GM19240 (cell line): ENCODE data around the gene VPS51.
"Not testable (repeated sequence)": the region's sequence is repeated elsewhere in the genome, so short reads cannot be mapped to it uniquely, and the experiment has no call there.

ENCODE experiments used
- DNase-seq: peaks from one replicate; pipeline ENCODE4 v3.0.0; 2011; ENCODE audit warnings: low spot score; ENCODE audit not compliant: insufficient read length

The VPS51 gene

GRCh38 chr11:65133724-65134123 lies 37.7 kb downstream of the VPS51 start:
- no peak for DNase-seq

GRCh38 chr11:65134240-65134951 lies 38.4 kb downstream of the VPS51 start, which contains the start of gene SYVN1:
Gene SYVN1, minus strand, starts transcription at chr11:65134519. Its CDS starts 918 bp downstream, at chr11:65133601.
- peak; percentile 75 for DNase-seq

DNA sequence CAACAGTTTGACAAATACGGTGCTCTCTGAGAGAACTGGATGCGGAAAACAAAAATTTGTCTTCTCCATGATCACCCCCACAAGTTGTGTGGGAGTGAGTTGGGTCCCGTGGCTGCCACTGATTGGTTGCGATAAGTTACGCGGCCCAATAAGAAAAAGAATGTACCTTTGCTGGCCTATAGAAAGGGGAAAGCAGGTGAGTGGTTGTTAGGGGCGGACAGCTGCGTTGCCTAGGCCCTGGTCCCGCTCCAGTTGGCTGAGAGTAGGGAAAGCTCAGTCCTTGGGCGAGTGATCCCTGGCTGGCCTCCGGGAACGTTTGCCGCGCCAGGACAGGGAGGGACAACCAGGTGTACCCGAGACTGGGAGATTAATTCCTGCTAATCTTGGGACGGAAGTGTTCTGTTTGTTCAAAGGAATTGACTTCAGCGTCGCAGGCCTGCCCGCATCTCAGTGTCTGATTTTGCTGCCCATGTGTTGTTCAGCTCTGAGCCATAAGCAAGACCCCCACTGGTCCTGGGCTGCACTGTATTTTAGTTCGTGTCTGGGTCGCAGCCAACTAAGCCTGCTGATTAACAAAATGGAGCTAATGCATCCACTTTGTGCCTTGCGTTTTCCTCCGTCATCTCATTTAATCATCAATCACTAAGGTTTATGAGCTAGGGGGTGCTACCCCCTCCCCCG lies 39.1 kb downstream of the VPS51 start:
- DNase-seq, result peak; percentile 83

GRCh38 chr11:65135633-65136145 lies 39.7 kb downstream of the VPS51 start:
- no peak for DNase-seq

DNA sequence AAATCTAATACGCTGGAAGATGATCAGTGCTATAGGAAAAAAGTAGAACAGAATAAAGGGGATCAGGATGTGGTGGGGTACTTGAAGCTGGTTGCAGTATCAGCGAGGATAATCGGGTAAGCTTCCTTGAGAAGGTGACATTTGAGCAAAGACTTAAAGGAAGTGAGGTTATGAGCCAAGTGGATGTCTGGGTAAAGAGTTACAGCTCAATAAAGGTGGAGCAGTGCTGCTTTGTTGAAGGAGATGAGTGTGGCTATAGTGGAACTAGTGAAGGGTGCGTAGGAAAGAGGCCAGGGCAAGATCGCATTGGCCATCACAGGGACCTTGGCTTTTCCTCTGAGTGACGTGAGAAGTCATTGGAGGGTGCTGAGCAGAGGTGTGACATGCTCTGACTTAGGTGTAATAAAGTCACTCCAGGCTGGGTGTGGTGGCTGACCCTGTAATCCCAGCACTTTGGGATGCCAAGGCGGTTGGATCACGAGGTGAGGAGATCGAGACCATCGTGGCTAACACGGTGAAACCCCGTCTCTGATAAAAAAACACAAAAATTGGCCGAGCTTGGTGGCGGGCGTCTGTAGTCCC lies 40.6 kb downstream of the VPS51 start:
- no peak for DNase-seq

DNA sequence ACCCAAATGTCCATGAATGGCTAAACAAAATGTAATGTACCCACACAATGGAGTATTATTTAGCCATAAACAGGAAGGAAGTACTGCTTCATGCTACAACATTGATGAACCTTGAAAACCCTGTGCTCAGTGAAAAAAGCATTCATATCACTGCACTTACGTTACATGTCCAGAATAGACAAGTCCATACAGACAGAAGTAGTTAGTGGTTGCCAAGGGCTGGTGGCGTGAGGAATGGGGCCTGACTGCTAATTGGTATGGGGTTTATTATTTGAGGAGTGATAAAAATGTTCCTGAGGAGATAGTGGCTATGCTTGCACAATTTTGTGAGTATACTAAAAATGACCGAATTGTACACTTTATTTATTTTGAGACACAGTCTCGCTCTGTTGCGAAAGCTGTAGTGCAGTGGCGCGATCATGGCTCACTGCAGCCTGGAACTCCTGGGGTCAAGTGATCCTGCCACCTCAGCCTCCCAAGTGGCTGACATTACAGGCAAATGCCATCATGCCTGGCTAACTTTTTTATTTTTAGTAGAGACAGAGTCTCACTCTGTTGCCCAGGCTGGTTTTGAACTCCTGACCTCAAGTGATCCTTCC lies 46.0 kb downstream of the VPS51 start:
- DNase-seq, result no peak

- no peak for DNase-seq
Observed at GRCh38 chr11:65147352-65148075, 51.5 kb downstream of the VPS51 start.

DNA sequence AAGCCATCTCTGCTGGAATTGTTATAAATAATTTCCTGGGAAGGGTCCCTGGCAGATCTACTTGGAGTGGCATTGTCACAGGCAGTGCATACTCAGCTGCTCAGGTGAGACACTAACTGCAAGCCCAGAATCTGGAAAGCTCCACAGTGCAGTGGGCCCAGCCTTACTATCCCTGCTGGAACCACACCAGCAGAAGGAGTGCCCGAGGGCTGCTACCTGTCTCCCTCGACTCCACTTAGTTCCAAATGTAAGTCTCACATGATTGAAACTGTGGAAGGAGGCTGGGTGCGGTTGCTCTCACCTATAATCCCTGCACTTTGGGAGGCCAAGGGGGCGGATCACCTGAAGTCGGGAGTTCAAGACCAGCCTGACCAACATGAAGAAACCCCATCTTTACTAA lies 52.6 kb downstream of the VPS51 start:
- no peak for DNase-seq

GRCh38 chr11:65150131-65150508 lies 54.1 kb downstream of the VPS51 start:
- DNase-seq, result not testable (repeated sequence)

DNA sequence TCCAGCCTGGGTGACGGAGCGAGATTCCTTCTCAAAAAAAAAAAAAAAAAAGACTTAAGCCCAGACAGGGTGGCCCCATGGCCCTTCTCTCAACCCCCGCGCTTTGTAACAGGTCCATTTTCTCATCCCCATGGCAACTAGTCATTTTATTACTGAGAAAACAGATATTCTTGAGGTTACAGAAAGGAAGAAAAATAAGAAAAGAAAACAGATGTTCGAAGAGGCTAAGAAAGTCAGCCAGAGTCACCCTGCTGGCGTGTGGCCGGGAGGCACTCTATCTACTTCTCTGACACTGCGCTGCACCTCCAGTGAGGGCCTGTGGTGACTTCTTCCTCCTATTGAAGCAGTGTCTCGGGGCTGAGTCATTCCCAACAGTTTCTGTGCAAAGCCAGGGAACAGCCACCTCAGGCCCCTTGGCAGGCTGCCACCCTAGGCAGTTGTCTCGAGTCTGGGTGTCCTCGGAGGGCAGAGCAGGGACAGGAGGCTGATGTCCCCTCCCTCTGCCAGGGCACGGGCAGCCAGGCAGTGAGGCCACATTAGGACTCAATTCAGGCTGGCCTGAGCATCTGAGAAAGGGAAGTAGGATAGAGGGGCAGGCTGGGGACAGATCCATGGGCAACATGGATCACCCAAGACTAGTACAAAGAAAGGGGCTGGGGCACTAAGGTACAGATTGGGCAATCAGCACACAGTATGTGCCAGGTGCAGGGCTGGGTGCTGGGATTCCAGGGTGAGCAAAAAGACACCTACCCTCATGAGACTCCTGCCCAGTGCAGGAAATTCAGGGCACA lies 54.7 kb downstream of the VPS51 start:
- DNase-seq, result no peak

DNA sequence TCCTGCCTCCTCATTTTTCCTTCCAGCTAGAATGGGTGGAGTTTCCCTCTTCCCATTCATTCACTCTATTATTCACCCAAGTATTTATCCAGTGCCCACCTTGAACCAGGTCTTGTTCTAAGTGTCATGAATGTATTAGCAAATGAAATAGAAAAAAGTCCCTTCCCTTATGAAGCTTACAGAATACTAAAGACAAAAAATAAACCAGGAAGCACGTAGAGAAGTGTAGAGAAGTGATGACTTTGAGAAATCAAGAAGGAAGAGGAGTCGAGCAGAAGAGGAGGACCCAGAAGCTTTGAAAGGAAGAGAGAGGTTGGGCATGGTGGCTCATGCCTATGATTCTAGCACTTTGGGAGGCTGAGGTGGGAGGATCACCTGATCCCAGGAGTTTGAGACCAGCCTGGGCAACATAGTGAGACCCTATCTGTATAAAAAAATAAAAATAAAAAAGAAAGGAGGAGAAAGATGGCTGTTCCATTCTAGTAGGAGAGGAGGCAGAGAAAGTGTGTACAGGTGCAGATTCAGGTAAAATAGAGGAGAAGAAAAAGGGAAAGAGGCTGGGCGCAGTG lies 55.4 kb downstream of the VPS51 start:
- no peak for DNase-seq

DNA sequence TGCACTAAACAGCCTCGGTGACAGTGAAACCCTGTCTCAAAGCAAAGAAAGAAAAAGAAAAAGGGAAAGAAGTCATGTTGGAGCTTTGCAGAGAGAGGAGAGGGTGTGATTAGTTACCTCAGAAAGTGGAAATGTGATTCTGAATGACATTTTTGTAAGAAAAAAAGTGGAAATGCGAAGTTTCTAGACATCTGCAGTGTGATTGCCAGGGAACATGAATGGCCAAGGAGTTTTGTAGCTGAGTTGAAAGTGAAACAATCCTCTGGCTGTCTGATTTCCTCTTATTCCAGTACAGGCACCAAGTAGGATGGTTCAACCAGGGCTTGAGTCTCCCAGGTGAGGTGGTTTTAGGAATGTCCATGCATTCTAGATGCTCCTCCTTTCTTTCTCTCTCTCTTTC lies 56.1 kb downstream of the VPS51 start:
- DNase-seq, result no peak

- no peak for DNase-seq
Observed at GRCh38 chr11:65156256-65156655, 60.2 kb downstream of the VPS51 start.

GRCh38 chr11:65156926-65157325 lies 60.9 kb downstream of the VPS51 start:
- no peak for DNase-seq

GRCh38 chr11:65157336-65157735 lies 61.3 kb downstream of the VPS51 start:
- no peak for DNase-seq

GRCh38 chr11:65159012-65159411 lies 63.0 kb downstream of the VPS51 start:
- DNase-seq, result no peak

- DNase-seq, result no peak
Observed at GRCh38 chr11:65160643-65161042, 64.6 kb downstream of the VPS51 start.
